Spleen (tissue), 7 donors: ENCODE measurements around the gene SDCBP2.
"Not testable (repeated sequence)": the region's sequence is repeated elsewhere in the genome, so short reads cannot be mapped to it uniquely, and the experiment has no call there.

Experiments used
- POLR2A ChIP-seq, 3 donors: fragments of 450-650 bp; IDR thresholded peaks; one replicate each; pipeline ENCODE4 v1.5.1; 2017; ENCODE audit warnings: antibody characterized with exemption in 3 of 3, mild to moderate bottlenecking in 1 of 3
- TF ChIP-seq, protein P1 (sequence below), 11 experiments: fragments of 200-600 bp in 7 of 11; fragments of 450-650 bp in 4 of 11; sonication (generic) in 4 of 11; IDR thresholded peaks in 8 of 11; conservative IDR thresholded peaks in 3 of 11; 1 replicate in 7 of 11; 2 replicates in 4 of 11; pipeline versions ENCODE4 v1.4.0 to v1.8.0; 2016 to 2021; ENCODE audit warnings: antibody characterized with exemption in 11 of 11, inconsistent platforms in 4 of 11, mild to moderate bottlenecking in 1 of 11
- donor health status: DM: no; HTN: no; CAD: no; lungs with moderate emphysema.
- donor health status: DM: no; HTN: no; CAD: no.
- donor health status: DM: no; HTN: no; CAD: no.

- TF ChIP-seq POLR2A (IDR thresholded peaks at IDR 0.05) = not testable (repeated sequence)
- TF ChIP-seq, protein P1, sequence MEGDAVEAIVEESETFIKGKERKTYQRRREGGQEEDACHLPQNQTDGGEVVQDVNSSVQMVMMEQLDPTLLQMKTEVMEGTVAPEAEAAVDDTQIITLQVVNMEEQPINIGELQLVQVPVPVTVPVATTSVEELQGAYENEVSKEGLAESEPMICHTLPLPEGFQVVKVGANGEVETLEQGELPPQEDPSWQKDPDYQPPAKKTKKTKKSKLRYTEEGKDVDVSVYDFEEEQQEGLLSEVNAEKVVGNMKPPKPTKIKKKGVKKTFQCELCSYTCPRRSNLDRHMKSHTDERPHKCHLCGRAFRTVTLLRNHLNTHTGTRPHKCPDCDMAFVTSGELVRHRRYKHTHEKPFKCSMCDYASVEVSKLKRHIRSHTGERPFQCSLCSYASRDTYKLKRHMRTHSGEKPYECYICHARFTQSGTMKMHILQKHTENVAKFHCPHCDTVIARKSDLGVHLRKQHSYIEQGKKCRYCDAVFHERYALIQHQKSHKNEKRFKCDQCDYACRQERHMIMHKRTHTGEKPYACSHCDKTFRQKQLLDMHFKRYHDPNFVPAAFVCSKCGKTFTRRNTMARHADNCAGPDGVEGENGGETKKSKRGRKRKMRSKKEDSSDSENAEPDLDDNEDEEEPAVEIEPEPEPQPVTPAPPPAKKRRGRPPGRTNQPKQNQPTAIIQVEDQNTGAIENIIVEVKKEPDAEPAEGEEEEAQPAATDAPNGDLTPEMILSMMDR (IDR thresholded peaks at IDR 0.05 in 8 of 11, conservative IDR thresholded peaks at IDR 0.05 in 3 of 11) = not testable (repeated sequence)
These were observed 14.6 kb upstream of the SDCBP2 start for GRCh38 chr20:1343446-1344124.
